Fibroblast of lung (primary cell): ENCODE data around the gene GAK. TPM values are rescaled to one million over a fixed set of nuclear protein-coding genes. Genes with fewer than 3 reads are reported as not detected.

Experiments
- DNase-seq, 2 donors: peaks; one replicate each; pipeline versions ENCODE4 v3.0.0 to v3.0.0-alpha.2; 2010; ENCODE audit warnings: low read depth in 2 of 2
- H2AFZ ChIP-seq: 2 replicates; pipeline ENCODE4 v1.5.1; 2012; ENCODE audit warnings: low read length, control low read depth, inconsistent platforms
- H3K27ac ChIP-seq: 2 replicates; pipeline ENCODE4 v1.5.1; 2011; ENCODE audit warnings: low read length, control low read depth; ENCODE audit not compliant: insufficient read depth
- H3K27me3 ChIP-seq: 2 replicates; pipeline ENCODE4 v1.5.1; 2011; ENCODE audit warnings: mild to moderate bottlenecking, low read length; ENCODE audit not compliant: control insufficient read depth, insufficient read depth
- H3K36me3 ChIP-seq: 2 replicates; pipeline ENCODE4 v1.5.1; 2011; ENCODE audit warnings: low read length; ENCODE audit not compliant: control insufficient read depth, insufficient read depth
- H3K4me1 ChIP-seq: 2 replicates; pipeline ENCODE4 v1.5.1; 2011; ENCODE audit warnings: low read length; ENCODE audit not compliant: control insufficient read depth, insufficient read depth; ENCODE audit errors: extremely low read depth
- H3K4me2 ChIP-seq: 2 replicates; pipeline ENCODE4 v1.5.1; 2011; ENCODE audit warnings: low read length, control low read depth; ENCODE audit not compliant: insufficient read depth; ENCODE audit errors: extremely low read depth
- H3K4me3 ChIP-seq, 4 experiments: fragments of 200-600 bp in 1 of 4; sonication (generic) in 1 of 4; replicated peaks in 1 of 4; 2 replicates each; pipeline ENCODE4 v1.5.1; 2011 to 2016; ENCODE audit warnings: low read length in 4 of 4, low read depth in 3 of 4, mild to moderate bottlenecking in 3 of 4, control low read depth in 2 of 4, inconsistent platforms in 1 of 4, mixed read lengths in 1 of 4; ENCODE audit not compliant: insufficient read depth in 1 of 4; ENCODE audit errors: control extremely low read depth in 1 of 4
- H3K79me2 ChIP-seq: 2 replicates; pipeline ENCODE4 v1.5.1; 2012; ENCODE audit warnings: mild to moderate bottlenecking, low read length, inconsistent platforms; ENCODE audit not compliant: control insufficient read depth, insufficient read depth
- H3K9ac ChIP-seq: 2 replicates; pipeline ENCODE4 v1.5.1; 2011; ENCODE audit warnings: mild to moderate bottlenecking, low read length, control low read depth; ENCODE audit not compliant: insufficient read depth
- H3K9me3 ChIP-seq: 2 replicates; pipeline ENCODE4 v1.5.1; 2012; ENCODE audit warnings: low read depth, low read length; ENCODE audit not compliant: control insufficient read depth, insufficient read depth
- H4K20me1 ChIP-seq: 2 replicates; pipeline ENCODE4 v1.5.1; 2011; ENCODE audit warnings: low read length; ENCODE audit not compliant: control insufficient read depth, insufficient read depth; ENCODE audit errors: extremely low read depth
- EZH2 ChIP-seq: IDR thresholded peaks from 2 replicates; pipeline ENCODE4 v1.5.1; 2012; ENCODE audit warnings: low read length, control low read depth, mild to moderate bottlenecking; ENCODE audit errors: missing control alignments
- polyA plus RNA-seq, 2 donors: library from polyadenylated mRNA; depleted of rRNA in 1 of 2; stranded (reverse) in 1 of 2; unstranded in 1 of 2; fragments of >200 nt; gene quantifications; 2 replicates each; pipeline ENCODE4 v1.2.1, GENCODE V29; 2011 to 2012; ENCODE audit warnings: missing spikeins in 1 of 2
- total RNA-seq: library from RNA; depleted of rRNA; stranded (reverse); fragments of >200 nt; gene quantifications from 2 replicates; pipeline ENCODE4 v1.2.1, GENCODE V29; 2014
- TF ChIP-seq, protein P1 (sequence below), 2 donors: IDR thresholded peaks in 1 of 2; conservative IDR thresholded peaks in 1 of 2; 1 replicate in 1 of 2; 2 replicates in 1 of 2; pipeline ENCODE4 v1.5.1; 2011 to 2012; ENCODE audit warnings: low read length in 2 of 2, control low read depth in 1 of 2, inconsistent platforms in 1 of 2, low read depth in 1 of 2, mild to moderate bottlenecking in 1 of 2

The GAK gene
- total and polyA plus RNA-seq, 2 donors (not counting 1 experiment from before 2014, with no cell fraction given): 10.1 to 48.2 TPM

DNA sequence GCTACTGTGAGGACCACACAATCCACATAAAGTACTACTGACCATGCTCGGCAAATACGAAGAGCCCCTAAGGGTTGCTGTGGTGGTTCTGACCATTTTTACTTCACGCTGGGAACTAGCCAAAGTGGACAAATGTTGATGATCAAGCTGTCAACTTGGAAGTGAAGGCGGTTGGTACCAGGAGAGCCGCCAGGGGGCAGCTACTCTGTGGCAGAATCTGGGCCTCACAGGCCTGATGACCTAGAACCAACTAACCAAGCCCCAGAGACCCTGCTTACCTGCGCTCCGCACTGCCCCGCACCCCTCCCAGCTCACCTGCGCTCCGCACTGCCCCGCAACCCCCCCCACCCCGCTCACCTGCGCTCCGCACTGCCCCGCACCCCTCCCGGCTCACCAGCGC, 5.6 kb downstream of the GAK start:
- Histone ChIP-seq H3K79me2 (peaks cover 81% of the 10 kb centered on the region), H4K20me1 (peaks cover 2% of the 10 kb centered on the region), H2AFZ (no peak overlapping the region), H3K27me3 (no peaks in the 10 kb centered on the region), H3K9me3 (no peaks in the 10 kb centered on the region), H3K27ac (no peak overlapping the region), H3K4me3 (no peak overlapping the region), H3K9ac (no peak overlapping the region), H3K4me1 (peaks cover 4% of the 10 kb centered on the region), H3K4me2 (no peak overlapping the region), H3K36me3 (no peaks in the 10 kb centered on the region)
- no peak for TF ChIP-seq EZH2
- TF ChIP-seq, protein P1, sequence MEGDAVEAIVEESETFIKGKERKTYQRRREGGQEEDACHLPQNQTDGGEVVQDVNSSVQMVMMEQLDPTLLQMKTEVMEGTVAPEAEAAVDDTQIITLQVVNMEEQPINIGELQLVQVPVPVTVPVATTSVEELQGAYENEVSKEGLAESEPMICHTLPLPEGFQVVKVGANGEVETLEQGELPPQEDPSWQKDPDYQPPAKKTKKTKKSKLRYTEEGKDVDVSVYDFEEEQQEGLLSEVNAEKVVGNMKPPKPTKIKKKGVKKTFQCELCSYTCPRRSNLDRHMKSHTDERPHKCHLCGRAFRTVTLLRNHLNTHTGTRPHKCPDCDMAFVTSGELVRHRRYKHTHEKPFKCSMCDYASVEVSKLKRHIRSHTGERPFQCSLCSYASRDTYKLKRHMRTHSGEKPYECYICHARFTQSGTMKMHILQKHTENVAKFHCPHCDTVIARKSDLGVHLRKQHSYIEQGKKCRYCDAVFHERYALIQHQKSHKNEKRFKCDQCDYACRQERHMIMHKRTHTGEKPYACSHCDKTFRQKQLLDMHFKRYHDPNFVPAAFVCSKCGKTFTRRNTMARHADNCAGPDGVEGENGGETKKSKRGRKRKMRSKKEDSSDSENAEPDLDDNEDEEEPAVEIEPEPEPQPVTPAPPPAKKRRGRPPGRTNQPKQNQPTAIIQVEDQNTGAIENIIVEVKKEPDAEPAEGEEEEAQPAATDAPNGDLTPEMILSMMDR (conservative IDR thresholded peaks at IDR 0.05 in 1 of 2, IDR thresholded peaks at IDR 0.05 in 1 of 2; ENCODE audit: low read depth in 1 of 2, low read length in 2 of 2): peak in 1 of 2 donors; percentile 52
- peak in 1 of 2 donors; percentile 12 for DNase-seq

DNA sequence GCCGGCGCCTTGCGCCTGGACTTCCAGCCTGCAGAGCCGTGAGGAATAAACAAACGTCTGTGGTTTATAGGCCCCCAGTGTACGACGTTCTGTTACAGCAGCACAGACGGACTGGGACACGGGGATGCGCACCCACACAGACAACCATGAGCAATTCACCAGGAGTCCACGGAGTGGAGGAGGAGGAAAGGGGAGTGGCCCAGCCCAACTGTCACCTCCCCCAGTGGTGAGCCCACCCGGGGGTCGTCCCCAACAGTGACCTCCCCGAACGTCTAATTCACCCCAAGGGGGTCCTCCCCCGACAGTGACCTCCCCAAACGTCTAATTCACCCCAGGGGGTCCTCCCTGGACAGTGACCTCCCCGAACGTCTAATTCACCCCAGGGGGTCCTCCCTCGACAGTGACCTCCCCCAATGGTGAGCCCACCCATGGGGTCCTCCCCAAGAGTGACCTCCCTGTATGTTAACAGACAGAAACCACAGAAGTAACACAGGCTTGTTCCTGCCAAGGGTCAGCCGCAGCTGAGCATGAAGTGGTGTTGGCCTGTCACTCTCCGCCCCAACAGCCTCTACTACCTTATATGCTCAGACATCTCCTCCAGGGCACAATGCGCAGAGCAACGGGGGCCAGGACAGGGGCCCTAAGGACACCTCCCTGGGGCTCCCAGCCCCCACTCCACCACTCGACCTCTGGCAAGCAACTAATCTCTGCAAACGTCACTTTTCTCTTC, 6.2 kb downstream of the GAK start:
- no peak overlapping the region for H3K4me2 ChIP-seq
- H4K20me1 ChIP-seq: peaks cover 2% of the 10 kb centered on the region
- H3K4me1 ChIP-seq: peaks cover 4% of the 10 kb centered on the region
- no peaks in the 10 kb centered on the region for H3K27me3 ChIP-seq
- H3K79me2 ChIP-seq: peaks cover 81% of the 10 kb centered on the region
- no peak for TF ChIP-seq EZH2
- TF ChIP-seq, protein P1 (conservative IDR thresholded peaks at IDR 0.05 in 1 of 2, IDR thresholded peaks at IDR 0.05 in 1 of 2; ENCODE audit: low read depth in 1 of 2, low read length in 2 of 2): no peak
- H3K27ac ChIP-seq: no peak overlapping the region
- H3K4me3 ChIP-seq: no peak overlapping the region
- no peaks in the 10 kb centered on the region for H3K9me3 ChIP-seq
- DNase-seq: no peak
- H3K9ac ChIP-seq: no peak overlapping the region
- no peaks in the 10 kb centered on the region for H3K36me3 ChIP-seq
- H2AFZ ChIP-seq: no peak overlapping the region

DNA sequence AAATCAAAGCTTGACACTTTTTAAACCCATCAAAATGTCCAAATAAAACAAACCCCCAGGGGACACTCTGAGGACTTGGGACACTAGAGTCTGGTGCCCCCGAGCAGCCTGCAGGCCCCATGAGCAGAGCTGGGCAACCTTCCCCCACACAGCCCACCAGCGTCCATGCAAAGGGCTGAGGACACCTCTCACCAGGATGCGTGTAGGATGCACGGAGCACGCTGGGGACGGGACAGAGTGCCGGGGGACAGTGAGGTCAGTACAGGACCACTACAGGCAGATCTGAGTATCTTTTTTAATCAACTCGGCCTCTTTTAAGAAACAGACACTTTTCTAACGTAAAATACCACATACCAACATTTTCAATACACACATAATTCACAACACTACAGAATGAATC, 6.9 kb downstream of the GAK start:
- no peaks in the 10 kb centered on the region for H3K36me3 ChIP-seq
- H3K9ac ChIP-seq: no peak overlapping the region
- H2AFZ ChIP-seq: no peak overlapping the region
- no peak overlapping the region for H3K4me3 ChIP-seq
- no peak overlapping the region for H3K27ac ChIP-seq
- peaks cover 1% of the 10 kb centered on the region for H3K4me1 ChIP-seq
- DNase-seq: no peak
- no peaks in the 10 kb centered on the region for H3K9me3 ChIP-seq
- H3K27me3 ChIP-seq: no peaks in the 10 kb centered on the region
- peaks cover 2% of the 10 kb centered on the region for H4K20me1 ChIP-seq
- H3K79me2 ChIP-seq: peaks cover 78% of the 10 kb centered on the region
- TF ChIP-seq, protein P1 (conservative IDR thresholded peaks at IDR 0.05 in 1 of 2, IDR thresholded peaks at IDR 0.05 in 1 of 2; ENCODE audit: low read depth in 1 of 2, low read length in 2 of 2): no peak
- TF ChIP-seq EZH2: no peak
- H3K4me2 ChIP-seq: no peak overlapping the region
